GM12878 (cell line): Measurements from ENCODE around the gene HSD11B1. TPM values are rescaled to one million over a fixed set of nuclear protein-coding genes. Genes with fewer than 3 reads are reported as not detected.

Source experiments
- ATAC-seq: fragments of 200-7000 bp; cut with Tn5 transposase; 3 replicates; pipeline ENCODE4 v1.9.1; 2020; ENCODE audit warnings: mild to moderate bottlenecking, moderate library complexity
- BruUV-seq: library from RNA; stranded (reverse); fragments of 400-500 nt; replicated peaks from 2 replicates; lab custom pipeline; 2021; lab: Mats Ljungman, UMichigan
- CTCF ChIA-PET: fragments of 300-600 bp; sonication (Branson Sonifier 250); formaldehyde crosslinking; extraction: SDS; loops from one replicate; lab custom pipeline; 2021; ENCODE audit warnings: inconsistent platforms; lab: Yijun Ruan, JAX
- POLR2A ChIA-PET: fragments of 350-600 bp; formaldehyde crosslinking; extraction: SDS; loops from one replicate; lab custom pipeline; 2021; ENCODE audit warnings: inconsistent platforms; lab: Charles Lee
- RAD21 ChIA-PET: fragments of 300-600 bp; sonication (Branson Sonifier 250); formaldehyde crosslinking; loops from one replicate; lab custom pipeline; 2023; ENCODE audit warnings: antibody characterized with exemption; ENCODE audit not compliant: unreplicated experiment; lab: Charles Lee
- SMC1A ChIA-PET: fragments of 300-600 bp; sonication (Branson Sonifier 250); formaldehyde crosslinking; loops from one replicate; lab custom pipeline; 2023; ENCODE audit not compliant: unreplicated experiment, uncharacterized antibody; lab: Charles Lee
- DNase-seq: peaks from one replicate; pipeline ENCODE4 v3.0.0-alpha.2; 2011; ENCODE audit warnings: low read depth, low spot score
- FAIRE-seq: peaks from 3 replicates; lab custom pipeline; 2011; peaks lifted over from hg19 to GRCh38; lab: Jason Lieb, UNC
- H2AFZ ChIP-seq: 2 replicates; pipeline ENCODE4 v1.6.0; 2011; ENCODE audit warnings: low read depth, low read length, control low read depth; ENCODE audit not compliant: control insufficient read depth
- H3K27ac ChIP-seq: 2 replicates; pipeline ENCODE4 v1.5.1; 2011; ENCODE audit warnings: control low read depth; ENCODE audit not compliant: control insufficient read depth, insufficient read depth
- H3K27me3 ChIP-seq, 2 experiments: replicated peaks in 1 of 2; 2 replicates each; pipeline versions ENCODE4 v1.6.0 to v1.6.1; 2011; ENCODE audit warnings: low read length in 1 of 2; ENCODE audit not compliant: control insufficient read depth in 2 of 2, insufficient read depth in 2 of 2
- H3K36me3 ChIP-seq, 2 experiments: 2 replicates each; pipeline ENCODE4 v1.5.1; 2011; ENCODE audit warnings: low read length in 1 of 2; ENCODE audit not compliant: control insufficient read depth in 2 of 2, insufficient read depth in 2 of 2
- H3K4me1 ChIP-seq: 2 replicates; pipeline ENCODE4 v1.6.1; 2011; ENCODE audit warnings: mild to moderate bottlenecking, low read length, moderate library complexity, mixed read lengths; ENCODE audit not compliant: control insufficient read depth, insufficient read depth
- H3K4me2 ChIP-seq: 2 replicates; pipeline ENCODE4 v1.6.0; 2011; ENCODE audit warnings: control low read depth; ENCODE audit not compliant: control insufficient read depth, insufficient read depth
- H3K4me3 ChIP-seq: fragments of 200-600 bp; sonication (generic); 2 replicates; pipeline ENCODE4 v1.5.1; 2016
- H3K79me2 ChIP-seq: 2 replicates; pipeline ENCODE4 v1.6.0; 2011; ENCODE audit warnings: low read length; ENCODE audit not compliant: control insufficient read depth, insufficient read depth
- H3K9ac ChIP-seq: 2 replicates; pipeline ENCODE4 v1.8.0; 2011; ENCODE audit warnings: low read length, control low read depth, mixed read lengths; ENCODE audit not compliant: control insufficient read depth, insufficient read depth
- H3K9me3 ChIP-seq: replicated peaks from 3 replicates; pipeline ENCODE4 v1.5.1; 2011; ENCODE audit warnings: mild to moderate bottlenecking, low read length; ENCODE audit not compliant: control insufficient read depth, insufficient read depth
- H4K20me1 ChIP-seq: 2 replicates; pipeline ENCODE4 v1.6.0; 2011; ENCODE audit not compliant: control insufficient read depth, insufficient read depth
- BHLHE40 ChIP-seq, 2 experiments: fragments of 450-650 bp in 1 of 2; IDR thresholded peaks; 2 replicates each; pipeline ENCODE4 v1.6.1; 2011 to 2017; ENCODE audit warnings: low read depth in 2 of 2, borderline replicate concordance in 1 of 2, improper control_type of control experiment in 1 of 2, low read length in 1 of 2, mild to moderate bottlenecking in 1 of 2
- CREB1 ChIP-seq: IDR thresholded peaks from 2 replicates; pipeline ENCODE4 v1.6.1; 2012; ENCODE audit warnings: low read depth, mild to moderate bottlenecking, inconsistent platforms
- DPF2 ChIP-seq: fragments of 450-650 bp; IDR thresholded peaks from 2 replicates; pipeline ENCODE4 v1.6.1; 2017; ENCODE audit warnings: mild to moderate bottlenecking
- ETV6 ChIP-seq, 2 experiments: fragments of 450-650 bp in 1 of 2; IDR thresholded peaks in 1 of 2; conservative IDR thresholded peaks in 1 of 2; 2 replicates each; pipeline ENCODE4 v1.6.1; 2014; ENCODE audit warnings: antibody characterized with exemption in 1 of 2, borderline replicate concordance in 1 of 2, low read depth in 1 of 2, mild to moderate bottlenecking in 1 of 2, moderate library complexity in 1 of 2
- HDGF ChIP-seq: fragments of 450-650 bp; IDR thresholded peaks from 2 replicates; pipeline ENCODE4 v1.6.1; 2016; ENCODE audit warnings: antibody characterized with exemption
- RAD21 ChIP-seq: IDR thresholded peaks from 2 replicates; pipeline ENCODE4 v1.6.1; 2011; ENCODE audit warnings: mild to moderate bottlenecking, low read depth, low read length, moderate library complexity; ENCODE audit not compliant: insufficient read depth
- RELA ChIP-seq: fragments of 450-650 bp; IDR thresholded peaks from 2 replicates; pipeline ENCODE4 v1.8.0; 2014; ENCODE audit warnings: borderline replicate concordance; ENCODE audit not compliant: partially characterized antibody
- SIN3A ChIP-seq: IDR thresholded peaks from 2 replicates; pipeline ENCODE4 v1.6.1; 2012; ENCODE audit warnings: low read depth, low read length, improper control_type of control experiment
- SMAD5 ChIP-seq: IDR thresholded peaks from 2 replicates; pipeline ENCODE4 v1.6.1; 2016; ENCODE audit warnings: antibody characterized with exemption, low read depth
- ZBED1 ChIP-seq: IDR thresholded peaks from 2 replicates; pipeline ENCODE4 v1.6.1; 2016; ENCODE audit warnings: borderline replicate concordance
- ZBTB11 ChIP-seq: fragments of 450-650 bp; formaldehyde crosslinking; IDR thresholded peaks from 2 replicates; pipeline ENCODE4 v1.5.0; 2022; ENCODE audit warnings: mild to moderate bottlenecking, missing genetic modification characterization
- WGBS: methylation state at CpG from one replicate; pipeline ENCODE4 v1.1.6; 2016; ENCODE audit warnings: low lambda C conversion rate; ENCODE audit not compliant: insufficient replicate concordance, insufficient coverage; ENCODE audit errors: missing lambda C conversion rate; 5-methylcytosine and 5-hydroxymethylcytosine counted together
- in situ Hi-C: fragments of 300-500 bp; cut with MboI; formaldehyde crosslinking; loops from 9 replicates; pipeline ENCODE4 v1.14.3; 2018; ENCODE audit warnings: mixed read lengths
- intact Hi-C: fragments of 100-400 bp; cut with micrococcal nuclease; formaldehyde crosslinking; loops from one replicate; pipeline ENCODE4 v1.14.2; 2022; ENCODE audit not compliant: unreplicated experiment
- polyA plus RNA-seq, 11 experiments: library from polyadenylated mRNA; depleted of rRNA in 4 of 11; unstranded in 6 of 11; stranded (reverse) in 5 of 11; fragments of >200 nt; fragmentation: Nextera tagmentation in 4 of 11; fragmentation: Illumina TruSeq in 1 of 11; extraction: Ambion mirVana in 4 of 11; extraction: Trizol in 1 of 11; gene quantifications; 1 replicate in 1 of 11; 2 replicates in 10 of 11; pipeline versions ENCODE4 v1.2.1 to v1.2.3, GENCODE V29; 2011 to 2016; ENCODE audit warnings: inconsistent platforms in 2 of 11, missing spikeins in 2 of 11, low read depth in 1 of 11
- total RNA-seq, 4 experiments: library from RNA; depleted of rRNA in 3 of 4; stranded (reverse); fragments of >200 nt in 3 of 4; fragmentation: Illumina TruSeq in 1 of 4; extraction: Trizol in 1 of 4; gene quantifications; 2 replicates each; pipeline versions ENCODE4 v1.2.1 to v1.2.3, GENCODE V29; 2013 to 2021

Gene HSD11B1
- total and polyA plus RNA-seq, 10 of the 15 experiments (the other 5 are each of a cell fraction or from before 2014, with no cell fraction given) = 0.04 to 0.27 (median 0.15) TPM; not detected in 7

GRCh38 chr1:209721323-209721722, 16.7 kb downstream of the HSD11B1 start:
- peak; percentile 52 for ATAC-seq
- Histone ChIP-seq H3K9ac (no peak overlapping the region), H4K20me1 (no peaks in the 10 kb centered on the region), H3K27me3 (no peaks in the 10 kb centered on the region), H3K36me3 (no peaks in the 10 kb centered on the region), H3K9me3 (no peaks in the 10 kb centered on the region), H3K27ac (no peak overlapping the region), H3K4me2 (no peak overlapping the region), H3K79me2 (no peaks in the 10 kb centered on the region), H2AFZ (no peak overlapping the region), H3K4me1 (no peaks in the 10 kb centered on the region; the same call in 1 of the 2 replicates), H3K4me3 (no peak overlapping the region)
- TF ChIP-seq CREB1 = peak; percentile 22; the same call in 1 of the 2 replicates
- no peak for TF ChIP-seq DPF2
- TF ChIP-seq ZBED1 = no peak
- TF ChIP-seq HDGF = no peak
- TF ChIP-seq RAD21 = no peak
- RAD21 ChIA-PET = interaction anchor here (0.6 kb wide), 1 partner anchor 83 kb away, joined by 3 read pairs; no protein-coding TSS in a partner anchor
- intact Hi-C loops (no loop called here), in situ Hi-C loops (no loop called here)
- FAIRE-seq = no peak
- no TSS peak for BruUV-seq
- SMC1A ChIA-PET = interaction anchor here (1.5 kb wide), 1 partner anchor 15 kb away, joined by 3 read pairs; no protein-coding TSS in a partner anchor
- CTCF ChIA-PET = interaction anchor here (0.6 to 1.6 kb wide), 5 partner anchors 10 to 144 kb away, joined by 3 to 4 read pairs (median 3); partner anchors contain the start of gene LAMB3
- POLR2A ChIA-PET = interaction anchor here (0.6 to 0.7 kb wide), 3 partner anchors 16 to 754 kb away, joined by 4 to 6 read pairs (median 4); partner anchors contain the start of gene HSD11B1
- no peak for DNase-seq
- WGBS = 0% methylated on average over 1 of the region's 1 CpG

GRCh38 chr1:209723265-209723664, 18.6 kb downstream of the HSD11B1 start:
- intact Hi-C loops = no loop called here
- no peak overlapping the region for H3K9ac ChIP-seq
- H3K4me2 ChIP-seq = no peak overlapping the region
- no peaks in the 10 kb centered on the region for H4K20me1 ChIP-seq
- RAD21 ChIA-PET = no interaction called here
- H3K79me2 ChIP-seq = no peaks in the 10 kb centered on the region
- H3K4me1 ChIP-seq = no peaks in the 10 kb centered on the region; the same call in 1 of the 2 replicates
- in situ Hi-C loops = no loop called here
- H3K27ac ChIP-seq = no peak overlapping the region
- POLR2A ChIA-PET = interaction anchor here (1.2 kb wide), 1 partner anchor 14 kb away, joined by 3 read pairs; no protein-coding TSS in a partner anchor
- no TSS peak for BruUV-seq
- no peak for DNase-seq
- no peak overlapping the region for H3K4me3 ChIP-seq
- no peak for FAIRE-seq
- no peak overlapping the region for H2AFZ ChIP-seq
- no peaks in the 10 kb centered on the region for H3K27me3 ChIP-seq
- H3K9me3 ChIP-seq = no peaks in the 10 kb centered on the region
- no peaks in the 10 kb centered on the region for H3K36me3 ChIP-seq
- no peak for ATAC-seq
- CTCF ChIA-PET = interaction anchor here (1.0 to 1.3 kb wide), 3 partner anchors 20 to 157 kb away, joined by 3 to 5 read pairs (median 4); no protein-coding TSS in a partner anchor
- SMC1A ChIA-PET = interaction anchor here (0.8 to 3.0 kb wide), 4 partner anchors 10 to 138 kb away, joined by 3 to 14 read pairs (median 6); no protein-coding TSS in a partner anchor
- 83% methylated on average over 3 of the region's 3 CpGs for WGBS
- TF ChIP-seq RELA (no peak), SIN3A (no peak), ZBTB11 (no peak), BHLHE40 (IDR thresholded peaks at IDR 0.05; ENCODE audit: borderline replicate concordance in 1 of 2, low read depth in 2 of 2, low read length in 1 of 2) (no peak), SMAD5 (no peak), ETV6 (conservative IDR thresholded peaks at IDR 0.05 in 1 of 2, IDR thresholded peaks at IDR 0.05 in 1 of 2; ENCODE audit: borderline replicate concordance in 1 of 2, low read depth in 1 of 2) (no peak)
